Activated CD8-positive, alpha-beta T cell treated with anti-CD3 and anti-CD28 coated beads for 36 hours (primary cell): ENCODE results near the gene TRIM32. TPM values are rescaled to one million over a fixed set of nuclear protein-coding genes. Genes with fewer than 3 reads are reported as not detected.
A peak's percentile ranks its signal among the peaks of the same experiment; 100 is the strongest.

Experiments used
- ATAC-seq: fragments of 200-7000 bp; cut with Tn5 transposase; one replicate; pipeline ENCODE4 v1.10.0; 2021; ENCODE audit warnings: mild to moderate bottlenecking, moderate library complexity
- CTCF ChIA-PET: fragments of 350-600 bp; sonication (Branson Sonifier 250); formaldehyde crosslinking; loops from one replicate; lab custom pipeline; 2021; ENCODE audit warnings: antibody characterized with exemption; lab: Charles Lee
- POLR2A ChIA-PET: fragments of 350-600 bp; sonication (Branson Sonifier 250); formaldehyde crosslinking; loops from one replicate; lab custom pipeline; 2021; ENCODE audit warnings: antibody characterized with exemption; lab: Charles Lee
- DNase-seq: peaks from one replicate; pipeline ENCODE4 v3.0.0-alpha.2; 2020
- H3K27ac Mint-ChIP-seq: one replicate; pipeline ENCODE4 v1.8.0; 2021; ENCODE audit warnings: mild to moderate bottlenecking, mixed read lengths
- H3K27me3 Mint-ChIP-seq: one replicate; pipeline ENCODE4 v1.8.0; 2021; ENCODE audit warnings: mixed read lengths
- H3K36me3 Mint-ChIP-seq: one replicate; pipeline ENCODE4 v1.8.0; 2021; ENCODE audit warnings: low read depth, mixed read lengths
- H3K4me1 Mint-ChIP-seq: one replicate; pipeline ENCODE4 v1.8.0; 2021; ENCODE audit warnings: low read depth, mixed read lengths
- H3K4me3 Mint-ChIP-seq: one replicate; pipeline ENCODE4 v1.8.0; 2021; ENCODE audit warnings: mild to moderate bottlenecking, moderate library complexity, mixed read lengths
- H3K9me3 Mint-ChIP-seq: one replicate; pipeline ENCODE4 v1.8.0; 2021; ENCODE audit warnings: mixed read lengths
- intact Hi-C: fragments of 100-400 bp; cut with micrococcal nuclease; formaldehyde crosslinking; loops from one replicate; pipeline ENCODE4 v1.10.0; 2022
- total RNA-seq, 2 experiments: library from RNA; stranded (reverse); gene quantifications; one replicate each; pipeline ENCODE4 v1.2.3, GENCODE V29; 2021
- TF ChIP-seq, protein P1 (sequence below): fragments of 200-600 bp; IDR thresholded peaks from one replicate; pipeline ENCODE4 v1.8.0; 2022; ENCODE audit warnings: antibody characterized with exemption, mild to moderate bottlenecking

TRIM32 gene
- total RNA-seq, 2 experiments from 2014 or later = 14.6 to 15.0 TPM

DNA sequence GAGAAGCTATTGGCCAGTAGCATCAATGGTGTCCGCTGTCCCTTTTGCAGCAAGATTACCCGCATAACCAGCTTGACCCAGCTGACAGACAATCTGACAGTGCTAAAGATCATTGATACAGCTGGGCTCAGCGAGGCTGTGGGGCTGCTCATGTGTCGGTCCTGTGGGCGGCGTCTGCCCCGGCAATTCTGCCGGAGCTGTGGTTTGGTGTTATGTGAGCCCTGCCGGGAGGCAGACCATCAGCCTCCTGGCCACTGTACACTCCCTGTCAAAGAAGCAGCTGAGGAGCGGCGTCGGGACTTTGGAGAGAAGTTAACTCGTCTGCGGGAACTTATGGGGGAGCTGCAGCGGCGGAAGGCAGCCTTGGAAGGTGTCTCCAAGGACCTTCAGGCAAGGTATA, 10.8 kb downstream of the TRIM32 start:
- H3K9me3 Mint-ChIP-seq = peaks cover 13% of the 10 kb centered on the region
- H3K36me3 Mint-ChIP-seq = peaks cover 76% of the 10 kb centered on the region
- TF ChIP-seq, protein P1, sequence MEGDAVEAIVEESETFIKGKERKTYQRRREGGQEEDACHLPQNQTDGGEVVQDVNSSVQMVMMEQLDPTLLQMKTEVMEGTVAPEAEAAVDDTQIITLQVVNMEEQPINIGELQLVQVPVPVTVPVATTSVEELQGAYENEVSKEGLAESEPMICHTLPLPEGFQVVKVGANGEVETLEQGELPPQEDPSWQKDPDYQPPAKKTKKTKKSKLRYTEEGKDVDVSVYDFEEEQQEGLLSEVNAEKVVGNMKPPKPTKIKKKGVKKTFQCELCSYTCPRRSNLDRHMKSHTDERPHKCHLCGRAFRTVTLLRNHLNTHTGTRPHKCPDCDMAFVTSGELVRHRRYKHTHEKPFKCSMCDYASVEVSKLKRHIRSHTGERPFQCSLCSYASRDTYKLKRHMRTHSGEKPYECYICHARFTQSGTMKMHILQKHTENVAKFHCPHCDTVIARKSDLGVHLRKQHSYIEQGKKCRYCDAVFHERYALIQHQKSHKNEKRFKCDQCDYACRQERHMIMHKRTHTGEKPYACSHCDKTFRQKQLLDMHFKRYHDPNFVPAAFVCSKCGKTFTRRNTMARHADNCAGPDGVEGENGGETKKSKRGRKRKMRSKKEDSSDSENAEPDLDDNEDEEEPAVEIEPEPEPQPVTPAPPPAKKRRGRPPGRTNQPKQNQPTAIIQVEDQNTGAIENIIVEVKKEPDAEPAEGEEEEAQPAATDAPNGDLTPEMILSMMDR = no peak
- DNase-seq (no peak), ATAC-seq (no peak)
- intact Hi-C loops = no loop called here
- POLR2A ChIA-PET = no interaction called here
- CTCF ChIA-PET = no interaction called here
- H3K4me3 Mint-ChIP-seq = no peak overlapping the region
- no peak overlapping the region for H3K27ac Mint-ChIP-seq
- H3K27me3 Mint-ChIP-seq = no peaks in the 10 kb centered on the region
- peaks cover 53% of the 10 kb centered on the region for H3K4me1 Mint-ChIP-seq

DNA sequence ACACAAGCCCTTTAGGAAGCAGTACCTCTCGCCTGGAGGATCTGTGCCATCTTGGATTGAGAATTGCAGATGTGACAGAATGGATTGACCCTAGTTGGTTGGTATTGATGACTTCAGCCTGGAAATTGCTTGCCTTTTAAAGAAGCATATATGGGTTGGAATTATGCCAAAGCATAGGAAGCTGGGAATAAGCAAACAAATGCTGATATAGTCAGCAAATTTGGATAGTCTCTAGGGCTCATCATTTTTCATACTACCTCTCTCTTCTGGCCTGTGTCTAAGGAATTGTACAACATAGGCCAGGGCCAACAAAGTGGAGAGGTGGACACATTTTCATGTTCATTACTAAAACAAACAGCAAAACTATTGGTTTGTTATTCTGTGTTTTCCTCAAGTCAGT, 13.2 kb downstream of the TRIM32 start:
- Mint-ChIP-seq H3K4me1 (peaks cover 39% of the 10 kb centered on the region), H3K4me3 (no peak overlapping the region), H3K36me3 (peaks cover 71% of the 10 kb centered on the region), H3K27ac (no peak overlapping the region), H3K27me3 (no peaks in the 10 kb centered on the region), H3K9me3 (peaks cover 13% of the 10 kb centered on the region)
- intact Hi-C loops = no loop called here
- TF ChIP-seq, protein P1 = no peak
- ChIA-PET POLR2A (interaction anchor here (1.8 to 2.1 kb wide), 1 partner anchor 13 kb away, joined by 5 read pairs; the partner anchor contains the start of gene TRIM32), CTCF (no interaction called here)
- ATAC-seq (no peak), DNase-seq (no peak)

GRCh38 chr9:116700882-116701865, 14.1 kb downstream of the TRIM32 start:
- TF ChIP-seq, protein P1 = no peak
- POLR2A ChIA-PET = interaction anchor here (2.1 kb wide), 1 partner anchor 14 kb away, joined by 5 read pairs; the partner anchor contains the start of gene TRIM32
- CTCF ChIA-PET = no interaction called here
- peaks cover 32% of the 10 kb centered on the region for H3K4me1 Mint-ChIP-seq
- no peak for DNase-seq
- no peak overlapping the region for H3K4me3 Mint-ChIP-seq
- ATAC-seq = peak; percentile 37
- peaks cover 71% of the 10 kb centered on the region for H3K36me3 Mint-ChIP-seq
- peak overlapping the region; percentile 18 for H3K27ac Mint-ChIP-seq
- H3K9me3 Mint-ChIP-seq = peaks cover 13% of the 10 kb centered on the region
- intact Hi-C loops = no loop called here
- no peaks in the 10 kb centered on the region for H3K27me3 Mint-ChIP-seq

DNA sequence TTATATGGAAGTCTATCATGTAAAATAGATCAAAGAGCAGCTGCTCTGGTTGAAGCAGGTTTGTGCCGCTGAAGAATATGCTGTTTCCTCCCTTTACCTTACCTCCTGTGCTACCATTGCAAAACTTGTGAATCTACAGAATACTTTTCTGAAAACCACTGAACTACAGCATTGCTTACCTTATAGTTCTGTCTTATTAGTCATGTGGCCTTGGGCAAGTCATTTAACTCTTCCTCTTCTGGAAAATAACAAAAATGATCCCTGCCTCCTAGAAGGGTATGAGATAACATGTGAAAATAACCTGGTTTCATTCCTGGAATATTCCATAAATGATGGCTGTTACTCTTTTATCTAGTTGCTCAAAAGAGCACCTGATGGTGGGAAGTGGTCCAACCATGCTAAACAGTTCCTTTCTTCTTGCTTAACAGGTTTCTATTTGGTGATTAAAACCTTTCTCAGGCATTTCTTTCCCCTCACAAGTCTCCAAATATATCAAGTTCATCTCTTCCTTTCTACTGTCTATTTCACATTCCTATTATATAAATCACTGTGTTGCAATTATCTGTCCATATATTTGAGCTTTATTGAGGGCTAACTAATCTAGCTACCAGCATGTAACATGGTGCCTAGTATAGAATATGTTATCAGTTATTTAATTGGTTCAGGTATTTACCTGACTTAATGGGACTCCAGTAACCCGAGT, 15.0 kb downstream of the TRIM32 start:
- Mint-ChIP-seq H3K9me3 (peaks cover 13% of the 10 kb centered on the region), H3K27ac (no peak overlapping the region), H3K4me1 (peaks cover 26% of the 10 kb centered on the region), H3K27me3 (no peaks in the 10 kb centered on the region), H3K4me3 (no peak overlapping the region), H3K36me3 (peaks cover 64% of the 10 kb centered on the region)
- ChIA-PET POLR2A (interaction anchor here (2.1 kb wide), 1 partner anchor 15 kb away, joined by 5 read pairs; the partner anchor contains the start of gene TRIM32), CTCF (interaction anchor here (1.3 kb wide), 1 partner anchor 35 kb away, joined by 4 read pairs; no protein-coding TSS in a partner anchor)
- TF ChIP-seq, protein P1 = no peak
- DNase-seq = no peak
- no peak for ATAC-seq
- intact Hi-C loops = no loop called here
